Motor neuron (in vitro differentiated cells): ENCODE measurements around the gene PTPRG. TPM values are rescaled to one million over a fixed set of nuclear protein-coding genes. Genes with fewer than 3 reads are reported as not detected.
A peak's percentile ranks its signal among the peaks of the same experiment; 100 is the strongest.

Experiments
- ATAC-seq, 8 experiments: fragments of 200-7000 bp; cut with Tn5 transposase; replicated peaks in 6 of 8; 2 replicates each; pipeline ENCODE4 v1.8.0; 2021; ENCODE audit warnings: mild to moderate bottlenecking in 8 of 8, moderate library complexity in 8 of 8
- H3K27ac ChIP-seq, 2 donors: fragments of 250-450 bp; sonication (Bioruptor Pico); 2 replicates each; pipeline ENCODE4 v1.9.0; 2021; ENCODE audit warnings: antibody characterized with exemption in 2 of 2, mild to moderate bottlenecking in 2 of 2, moderate library complexity in 1 of 2
- H3K4me1 ChIP-seq, 2 donors: fragments of 250-450 bp; sonication (Bioruptor Pico); replicated peaks in 1 of 2; 2 replicates each; pipeline ENCODE4 v1.6.1; 2021; ENCODE audit warnings: antibody characterized with exemption in 2 of 2, mild to moderate bottlenecking in 2 of 2, moderate library complexity in 1 of 2
- H3K4me3 ChIP-seq, 5 donors: fragments of 250-450 bp; sonication (Bioruptor Pico); 2 replicates each; pipeline ENCODE4 v1.9.0; 2021; ENCODE audit warnings: antibody characterized with exemption in 5 of 5, mild to moderate bottlenecking in 5 of 5, moderate library complexity in 4 of 5
- WGBS, 10 experiments: fragments of 450-650 bp; shearing (Covaris generic); methylation state at CpG; one replicate each; pipeline ENCODE4 v1.0.0; 2022; 5-methylcytosine and 5-hydroxymethylcytosine counted together
- in situ Hi-C, 9 experiments: fragments of 400-800 bp; cut with MboI; loops; one replicate each; pipeline ENCODE4 v1.15.0; 2021; ENCODE audit warnings: low sequenced_read_pairs in 9 of 9, low pct_unique_long_range_greater_than_20kb in 2 of 9; ENCODE audit not compliant: unreplicated experiment in 9 of 9
- total RNA-seq, 8 experiments: library from RNA; unstranded; fragments of 300-600 nt; gene quantifications; 2 replicates each; pipeline versions ENCODE4 v1.2.3 to v1.2.4, GENCODE V29; 2022

PTPRG gene
- total RNA-seq, 8 experiments from 2014 or later = 15.9 to 75.2 (median 42.9) TPM

GRCh38 chr3:61669668-61670299, 108.4 kb downstream of the PTPRG start:
- no peak overlapping the region for H3K27ac ChIP-seq
- in situ Hi-C loops = no loop called here
- ATAC-seq = peak in 7 of 8 experiments; percentile 24 to 86 (median 39)

GRCh38 chr3:61673651-61674050, 112.3 kb downstream of the PTPRG start:
- peaks cover 5 to 16% of the 10 kb centered on the region in 2 donors for H3K4me1 ChIP-seq
- ATAC-seq = peak in 1 of 8 experiments; percentile 28
- in situ Hi-C loops = no loop called here
- 20 to 100% (median 100%) methylated on average over 1 to 2 of the region's 3 CpGs; no CpG with 5 or more reads in 5 of the 10 experiments for WGBS, 10 experiments
- H3K27ac ChIP-seq = no peak overlapping the region
- H3K4me3 ChIP-seq = no peak overlapping the region

More at GRCh38 chr3:61669668-61670299, 108.4 kb downstream of the PTPRG start:
- WGBS, 10 experiments = 17 to 100% (median 83%) methylated on average over 1 to 5 of the region's 6 CpGs; no CpG with 5 or more reads in 1 of the 10 experiments
- Histone ChIP-seq H3K4me1 (peaks cover 0 to 12% of the 10 kb centered on the region in 2 donors), H3K4me3 (no peak overlapping the region)

GRCh38 chr3:61674596-61674995, 113.2 kb downstream of the PTPRG start:
- 0 to 90% (median 33%) methylated on average over 1 of the region's 1 CpG; no CpG with 5 or more reads in 3 of the 10 experiments for WGBS, 10 experiments
- in situ Hi-C loops = no loop called here
- no peak overlapping the region for H3K4me3 ChIP-seq
- H3K27ac ChIP-seq = no peak overlapping the region
- ATAC-seq = peak in 3 of 8 experiments; percentile 21 to 69 (median 41)
- H3K4me1 ChIP-seq = peaks cover 5 to 12% of the 10 kb centered on the region in 2 donors

GRCh38 chr3:61679026-61679425, 117.7 kb downstream of the PTPRG start:
- 75 to 100% (median 86%) methylated on average over 1 to 4 of the region's 4 CpGs; no CpG with 5 or more reads in 1 of the 10 experiments for WGBS, 10 experiments
- Histone ChIP-seq H3K4me1 (peaks cover 18 to 21% of the 10 kb centered on the region in 2 donors), H3K27ac (no peak overlapping the region), H3K4me3 (no peak overlapping the region)
- no peak for ATAC-seq
- in situ Hi-C loops = no loop called here

- in situ Hi-C loops = no loop called here
- Histone ChIP-seq H3K27ac (no peak overlapping the region), H3K4me3 (no peak overlapping the region), H3K4me1 (peaks cover 18 to 21% of the 10 kb centered on the region in 2 donors)
- no peak for ATAC-seq
- 7 to 93% (median 71%) methylated on average over 2 to 3 of the region's 3 CpGs; no CpG with 5 or more reads in 2 of the 10 experiments for WGBS, 10 experiments
Observed at GRCh38 chr3:61680617-61681016, 119.2 kb downstream of the PTPRG start.

GRCh38 chr3:61681636-61682035, 120.3 kb downstream of the PTPRG start:
- no peak for ATAC-seq
- WGBS, 10 experiments = 65 to 100% (median 90%) methylated on average over 2 to 5 of the region's 5 CpGs; no CpG with 5 or more reads in 3 of the 10 experiments
- no peak overlapping the region for H3K4me3 ChIP-seq
- H3K27ac ChIP-seq = no peak overlapping the region
- peaks cover 18 to 21% of the 10 kb centered on the region in 2 donors for H3K4me1 ChIP-seq
- in situ Hi-C loops = no loop called here

GRCh38 chr3:61682671-61683548, 121.5 kb downstream of the PTPRG start:
- H3K4me3 ChIP-seq = no peak overlapping the region
- in situ Hi-C loops = no loop called here
- WGBS, 10 experiments = 16 to 67% (median 48%) methylated on average over 3 to 10 of the region's 10 CpGs
- peak in 7 of 8 experiments; percentile 58 to 84 (median 75) for ATAC-seq
- peaks cover 18 to 22% of the 10 kb centered on the region in 2 donors for H3K4me1 ChIP-seq
- H3K27ac ChIP-seq = no peak overlapping the region

GRCh38 chr3:61683549-61684236, 122.3 kb downstream of the PTPRG start:
- WGBS, 10 experiments = 63 to 98% (median 90%) methylated on average over 4 to 9 of the region's 11 CpGs; no CpG with 5 or more reads in 1 of the 10 experiments
- in situ Hi-C loops = no loop called here
- ATAC-seq = no peak
- Histone ChIP-seq H3K27ac (no peak overlapping the region), H3K4me3 (no peak overlapping the region), H3K4me1 (peaks cover 23 to 25% of the 10 kb centered on the region in 2 donors)

GRCh38 chr3:61684386-61684785, 123.0 kb downstream of the PTPRG start:
- Histone ChIP-seq H3K4me3 (no peak overlapping the region), H3K27ac (no peak overlapping the region), H3K4me1 (peaks cover 26 to 30% of the 10 kb centered on the region in 2 donors)
- ATAC-seq = peak in 1 of 8 experiments; percentile 31
- in situ Hi-C loops = no loop called here
- 35 to 80% (median 60%) methylated on average over 1 to 2 of the region's 3 CpGs; no CpG with 5 or more reads in 5 of the 10 experiments for WGBS, 10 experiments

GRCh38 chr3:61685755-61686154, 124.4 kb downstream of the PTPRG start:
- 60 to 89% (median 71%) methylated on average over 1 to 8 of the region's 9 CpGs; no CpG with 5 or more reads in 4 of the 10 experiments for WGBS, 10 experiments
- no peak overlapping the region for H3K4me3 ChIP-seq
- peak in 1 of 8 experiments; percentile 46 for ATAC-seq
- H3K4me1 ChIP-seq = peaks cover 33 to 38% of the 10 kb centered on the region in 2 donors
- H3K27ac ChIP-seq = no peak overlapping the region
- in situ Hi-C loops = no loop called here

- no peak overlapping the region for H3K4me3 ChIP-seq
- peak in 1 of 8 experiments; percentile 5 for ATAC-seq
- H3K27ac ChIP-seq = no peak overlapping the region
- 83 to 100% (median 100%) methylated on average over 1 to 2 of the region's 3 CpGs; no CpG with 5 or more reads in 6 of the 10 experiments for whole genome bisulfite sequencing, 10 experiments
- in situ Hi-C loops = no loop called here
- peaks cover 31 to 38% of the 10 kb centered on the region in 2 donors for H3K4me1 ChIP-seq
Observed at GRCh38 chr3:61686228-61686648, 124.9 kb downstream of the PTPRG start.

GRCh38 chr3:61687206-61687605, 125.8 kb downstream of the PTPRG start:
- no peak for ATAC-seq
- 35 to 90% (median 63%) methylated on average over 1 to 2 of the region's 2 CpGs; no CpG with 5 or more reads in 2 of the 10 experiments for WGBS, 10 experiments
- no peak overlapping the region for H3K4me3 ChIP-seq

More at GRCh38 chr3:61687206-61687605, 125.8 kb downstream of the PTPRG start:
- peaks cover 29 to 38% of the 10 kb centered on the region in 2 donors for H3K4me1 ChIP-seq
- in situ Hi-C loops = no loop called here
- no peak overlapping the region for H3K27ac ChIP-seq
